T-helper 1 cell treated with Interleukin-12 subunit alpha and Interleukin-12 subunit beta and Interleukin-4 antibody, amounts not matched to agents 30 μg/mL and 1 μg/mL, for 36 hours (primary cell): ENCODE data around the gene YIF1A.
"Not testable (repeated sequence)": the region's sequence is repeated elsewhere in the genome, so short reads cannot be mapped to it uniquely, and the experiment has no call there.

Experiments used
- H3K27ac Mint-ChIP-seq: one replicate; pipeline ENCODE4 v1.8.0; 2021; ENCODE audit warnings: mild to moderate bottlenecking, mixed read lengths
- H3K27me3 Mint-ChIP-seq: one replicate; pipeline ENCODE4 v1.8.0; 2021; ENCODE audit warnings: low read depth, mixed read lengths
- H3K36me3 Mint-ChIP-seq: one replicate; pipeline ENCODE4 v1.8.0; 2021; ENCODE audit warnings: low read depth, mixed read lengths
- H3K4me1 Mint-ChIP-seq: one replicate; pipeline ENCODE4 v1.8.0; 2021; ENCODE audit warnings: low read depth, mixed read lengths
- H3K4me3 Mint-ChIP-seq: one replicate; pipeline ENCODE4 v1.8.0; 2021; ENCODE audit warnings: mild to moderate bottlenecking, moderate library complexity, mixed read lengths
- H3K9me3 Mint-ChIP-seq: one replicate; pipeline ENCODE4 v1.8.0; 2021; ENCODE audit warnings: mixed read lengths

Gene YIF1A

GRCh38 chr11:66265531-66266377 lies 23.2 kb downstream of the YIF1A start:
- Mint-ChIP-seq H3K27ac (no peak overlapping the region), H3K9me3 (no peaks in the 10 kb centered on the region), H3K36me3 (peaks cover 17% of the 10 kb centered on the region), H3K4me3 (no peak overlapping the region), H3K4me1 (peaks cover 22% of the 10 kb centered on the region), H3K27me3 (no peaks in the 10 kb centered on the region)

GRCh38 chr11:66264914-66265313 lies 24.0 kb downstream of the YIF1A start:
- H3K27me3 Mint-ChIP-seq: no peaks in the 10 kb centered on the region
- H3K27ac Mint-ChIP-seq: no peak overlapping the region
- H3K4me3 Mint-ChIP-seq: no peak overlapping the region
- no peaks in the 10 kb centered on the region for H3K9me3 Mint-ChIP-seq
- H3K36me3 Mint-ChIP-seq: peaks cover 17% of the 10 kb centered on the region
- H3K4me1 Mint-ChIP-seq: peaks cover 18% of the 10 kb centered on the region

- peaks cover 16% of the 10 kb centered on the region for H3K4me1 Mint-ChIP-seq
- H3K27ac Mint-ChIP-seq: no peak overlapping the region
- H3K4me3 Mint-ChIP-seq: no peak overlapping the region
- H3K36me3 Mint-ChIP-seq: peaks cover 19% of the 10 kb centered on the region
- no peaks in the 10 kb centered on the region for H3K27me3 Mint-ChIP-seq
- H3K9me3 Mint-ChIP-seq: no peaks in the 10 kb centered on the region
Measured at GRCh38 chr11:66264383-66264782, 24.6 kb downstream of the YIF1A start.

GRCh38 chr11:66263785-66264184 lies 25.2 kb downstream of the YIF1A start:
- Mint-ChIP-seq H3K27ac (no peak overlapping the region), H3K27me3 (no peaks in the 10 kb centered on the region), H3K4me1 (peaks cover 19% of the 10 kb centered on the region), H3K9me3 (no peaks in the 10 kb centered on the region), H3K4me3 (no peak overlapping the region), H3K36me3 (peaks cover 22% of the 10 kb centered on the region)

- H3K27me3 Mint-ChIP-seq: no peaks in the 10 kb centered on the region
- H3K4me3 Mint-ChIP-seq: no peak overlapping the region
- peaks cover 22% of the 10 kb centered on the region for H3K36me3 Mint-ChIP-seq
- no peak overlapping the region for H3K27ac Mint-ChIP-seq
- H3K9me3 Mint-ChIP-seq: no peaks in the 10 kb centered on the region
- peaks cover 20% of the 10 kb centered on the region for H3K4me1 Mint-ChIP-seq
Measured at GRCh38 chr11:66263231-66263630, 25.7 kb downstream of the YIF1A start.

GRCh38 chr11:66262696-66263095 lies 26.2 kb downstream of the YIF1A start:
- Mint-ChIP-seq H3K9me3 (no peaks in the 10 kb centered on the region), H3K27me3 (no peaks in the 10 kb centered on the region), H3K27ac (no peak overlapping the region), H3K36me3 (peaks cover 22% of the 10 kb centered on the region), H3K4me1 (peaks cover 17% of the 10 kb centered on the region), H3K4me3 (no peak overlapping the region)

- Mint-ChIP-seq H3K27me3 (no peaks in the 10 kb centered on the region), H3K4me1 (peaks cover 15% of the 10 kb centered on the region), H3K36me3 (peaks cover 20% of the 10 kb centered on the region), H3K27ac (no peak overlapping the region), H3K9me3 (no peaks in the 10 kb centered on the region), H3K4me3 (no peak overlapping the region)
Measured at GRCh38 chr11:66262191-66262590, 26.8 kb downstream of the YIF1A start.

GRCh38 chr11:66261578-66261977 lies 27.4 kb downstream of the YIF1A start:
- Mint-ChIP-seq H3K4me3 (no peak overlapping the region), H3K9me3 (no peaks in the 10 kb centered on the region), H3K27me3 (no peaks in the 10 kb centered on the region), H3K27ac (no peak overlapping the region), H3K36me3 (peaks cover 21% of the 10 kb centered on the region), H3K4me1 (peaks cover 18% of the 10 kb centered on the region)

GRCh38 chr11:66259956-66260355 lies 29.0 kb downstream of the YIF1A start:
- peak overlapping the region; percentile 24 for H3K4me3 Mint-ChIP-seq
- peaks cover 21% of the 10 kb centered on the region for H3K36me3 Mint-ChIP-seq

GRCh38 chr11:66259225-66259624 lies 29.7 kb downstream of the YIF1A start:
- H3K36me3 Mint-ChIP-seq: peaks cover 21% of the 10 kb centered on the region
- H3K9me3 Mint-ChIP-seq: no peaks in the 10 kb centered on the region
- peaks cover 24% of the 10 kb centered on the region for H3K4me1 Mint-ChIP-seq
- no peaks in the 10 kb centered on the region for H3K27me3 Mint-ChIP-seq
- H3K27ac Mint-ChIP-seq: no peak overlapping the region
- peak overlapping the region; percentile 0 for H3K4me3 Mint-ChIP-seq

More at GRCh38 chr11:66259956-66260355, 29.0 kb downstream of the YIF1A start:
- Mint-ChIP-seq H3K4me1 (peaks cover 24% of the 10 kb centered on the region), H3K9me3 (no peaks in the 10 kb centered on the region), H3K27me3 (no peaks in the 10 kb centered on the region), H3K27ac (no peak overlapping the region)

- Mint-ChIP-seq H3K36me3 (peaks cover 24% of the 10 kb centered on the region), H3K27me3 (no peaks in the 10 kb centered on the region), H3K4me1 (peaks cover 24% of the 10 kb centered on the region), H3K4me3 (peak overlapping the region; percentile 87), H3K27ac (peak overlapping the region; percentile 63), H3K9me3 (no peaks in the 10 kb centered on the region)
Measured at GRCh38 chr11:66258473-66258893, 30.5 kb downstream of the YIF1A start.

- H3K4me3 Mint-ChIP-seq, H3K27ac Mint-ChIP-seq, H3K27me3 Mint-ChIP-seq, H3K9me3 Mint-ChIP-seq: not testable (repeated sequence)
- Mint-ChIP-seq H3K36me3 (peaks cover 13% of the 10 kb centered on the region), H3K4me1 (peaks cover 12% of the 10 kb centered on the region)
Measured at GRCh38 chr11:66253081-66253480, 35.9 kb downstream of the YIF1A start.

- no peak overlapping the region for H3K4me3 Mint-ChIP-seq
- H3K36me3 Mint-ChIP-seq: peaks cover 10% of the 10 kb centered on the region
- no peak overlapping the region for H3K27ac Mint-ChIP-seq
- H3K27me3 Mint-ChIP-seq: no peaks in the 10 kb centered on the region
- no peaks in the 10 kb centered on the region for H3K9me3 Mint-ChIP-seq
- H3K4me1 Mint-ChIP-seq: peaks cover 9% of the 10 kb centered on the region
Measured at GRCh38 chr11:66251809-66252208, 37.1 kb downstream of the YIF1A start.

- H3K36me3 Mint-ChIP-seq: peaks cover 12% of the 10 kb centered on the region
Measured at GRCh38 chr11:66248903-66249302, 40.0 kb downstream of the YIF1A start.

GRCh38 chr11:66247801-66248200 lies 41.1 kb downstream of the YIF1A start:
- peaks cover 2% of the 10 kb centered on the region for H3K4me1 Mint-ChIP-seq
- H3K9me3 Mint-ChIP-seq: no peaks in the 10 kb centered on the region
- H3K36me3 Mint-ChIP-seq: peaks cover 11% of the 10 kb centered on the region
- H3K27ac Mint-ChIP-seq: no peak overlapping the region
- H3K4me3 Mint-ChIP-seq: no peak overlapping the region
- H3K27me3 Mint-ChIP-seq: no peaks in the 10 kb centered on the region

More at GRCh38 chr11:66248903-66249302, 40.0 kb downstream of the YIF1A start:
- Mint-ChIP-seq H3K9me3 (no peaks in the 10 kb centered on the region), H3K27ac (no peak overlapping the region), H3K4me1 (peaks cover under 1% of the 10 kb centered on the region), H3K4me3 (no peak overlapping the region), H3K27me3 (no peaks in the 10 kb centered on the region)
